ENCODE data around the gene AAR2. TPM values are rescaled to one million over a fixed set of nuclear protein-coding genes. Genes with fewer than 3 reads are reported as not detected.

AAR2 gene, protein sequence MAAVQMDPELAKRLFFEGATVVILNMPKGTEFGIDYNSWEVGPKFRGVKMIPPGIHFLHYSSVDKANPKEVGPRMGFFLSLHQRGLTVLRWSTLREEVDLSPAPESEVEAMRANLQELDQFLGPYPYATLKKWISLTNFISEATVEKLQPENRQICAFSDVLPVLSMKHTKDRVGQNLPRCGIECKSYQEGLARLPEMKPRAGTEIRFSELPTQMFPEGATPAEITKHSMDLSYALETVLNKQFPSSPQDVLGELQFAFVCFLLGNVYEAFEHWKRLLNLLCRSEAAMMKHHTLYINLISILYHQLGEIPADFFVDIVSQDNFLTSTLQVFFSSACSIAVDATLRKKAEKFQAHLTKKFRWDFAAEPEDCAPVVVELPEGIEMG
- total RNA-seq (2012; rRNA removed): 21.3 and 26.9 TPM in 2 replicates

- H3K4me1 ChIP-seq (ENCODE audit: control insufficient read depth, insufficient read depth, low read length): peaks cover 10% of the 10 kb centered on the region
- H3K4me3 ChIP-seq (ENCODE audit: low read length): peak within 1 kb of the TSS; percentile 84
- no peaks in the 10 kb centered on the region for H3K9me3 ChIP-seq (replicated peaks; ENCODE audit: low read length)
- H3K27me3 ChIP-seq (ENCODE audit: control insufficient read depth, insufficient read depth, low read length): no peaks in the 10 kb centered on the region
- H3K36me3 ChIP-seq (ENCODE audit: insufficient read depth, low read length): peaks cover 16% of the 10 kb centered on the region
- H3K4me2 ChIP-seq (ENCODE audit: low read length): peak within 1 kb of the TSS; percentile 87
- peak within 1 kb of the TSS; percentile 93 for H3K9ac ChIP-seq (ENCODE audit: low read depth, low read length)
Observed at GRCh38 chr20:36235892-36236785, at the start of gene AAR2. TSS of gene AAR2 (plus strand) at chr20:36236478. CDS start at chr20:36239869, 3,391 bp downstream.

DNA sequence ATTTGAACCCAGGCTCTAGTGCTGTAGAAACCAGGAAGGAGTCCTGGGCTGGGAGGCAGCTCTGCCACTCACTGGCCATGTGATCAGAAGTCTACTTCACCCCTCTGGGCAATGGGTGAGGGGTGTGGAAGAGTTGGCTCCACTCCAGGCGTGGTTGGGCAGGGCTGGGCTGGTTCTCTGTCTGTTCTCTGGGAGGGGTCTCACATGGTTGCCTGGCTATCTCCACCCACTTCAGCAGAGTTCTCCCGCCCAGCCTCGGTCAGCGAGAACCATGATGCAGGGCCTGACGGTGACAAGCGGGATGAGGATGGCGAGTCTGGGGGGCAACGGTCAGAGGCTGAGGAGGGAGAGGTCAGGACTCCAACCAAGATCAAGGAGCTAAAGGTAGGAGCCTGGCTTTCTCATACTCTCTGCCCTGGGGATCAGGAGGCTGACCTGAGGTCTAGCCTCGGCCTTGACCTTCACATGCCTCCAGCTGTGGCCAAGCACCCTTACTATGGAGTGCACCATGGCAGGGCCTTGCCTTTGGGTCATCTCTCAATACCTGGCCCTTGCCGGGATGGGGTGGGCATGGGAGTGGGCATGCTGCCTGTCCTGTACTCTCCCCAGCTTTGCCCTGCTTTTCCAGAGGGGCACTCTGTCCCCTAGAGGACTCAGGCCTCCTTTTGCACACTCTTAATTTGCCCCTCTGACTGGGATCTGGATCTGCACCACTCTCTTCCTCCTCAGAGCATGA is 42.1 kb upstream of the AAR2 start:
- H3K27me3 ChIP-seq (ENCODE audit: control insufficient read depth, insufficient read depth, low read length): no peaks in the 10 kb centered on the region
- H3K36me3 ChIP-seq (ENCODE audit: insufficient read depth, low read length): peaks cover 31% of the 10 kb centered on the region
- no peak overlapping the region for H3K4me2 ChIP-seq (ENCODE audit: low read length)
- H3K9ac ChIP-seq (ENCODE audit: low read depth, low read length): no peak overlapping the region
- H3K4me3 ChIP-seq (ENCODE audit: low read length): no peak overlapping the region
- H3K4me1 ChIP-seq (ENCODE audit: control insufficient read depth, insufficient read depth, low read length): no peaks in the 10 kb centered on the region
- no peaks in the 10 kb centered on the region for H3K9me3 ChIP-seq (replicated peaks; ENCODE audit: low read length)

DNA sequence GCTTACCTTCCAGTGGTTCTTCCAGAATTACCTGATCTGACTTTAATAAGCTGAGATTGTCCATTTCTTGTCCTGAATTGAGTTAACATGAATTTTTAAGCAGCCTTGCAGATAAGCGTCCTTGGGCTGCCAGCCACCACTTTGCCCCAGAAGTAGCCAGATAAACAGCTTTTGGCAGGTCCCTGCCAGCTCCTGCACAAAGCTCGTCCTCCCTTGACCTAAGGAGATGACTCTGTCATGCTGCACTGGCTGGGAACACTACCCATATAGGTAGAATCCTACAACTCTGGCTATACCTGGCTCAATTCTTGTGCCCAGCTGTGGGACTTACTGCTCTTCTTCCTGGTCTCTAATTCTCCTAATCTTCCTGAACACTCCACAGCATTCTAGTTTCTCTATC is 39.6 kb upstream of the AAR2 start:
- Histone ChIP-seq H3K9ac (ENCODE audit: low read depth, low read length) (no peak overlapping the region), H3K4me2 (ENCODE audit: low read length) (no peak overlapping the region), H3K4me3 (ENCODE audit: low read length) (no peak overlapping the region), H3K4me1 (ENCODE audit: control insufficient read depth, insufficient read depth, low read length) (no peaks in the 10 kb centered on the region), H3K9me3 (replicated peaks; ENCODE audit: low read length) (no peaks in the 10 kb centered on the region), H3K27me3 (ENCODE audit: control insufficient read depth, insufficient read depth, low read length) (no peaks in the 10 kb centered on the region), H3K36me3 (ENCODE audit: insufficient read depth, low read length) (peaks cover 17% of the 10 kb centered on the region)

- H3K4me1 ChIP-seq (ENCODE audit: control insufficient read depth, insufficient read depth, low read length): no peaks in the 10 kb centered on the region
- H3K9ac ChIP-seq (ENCODE audit: low read depth, low read length): no peak overlapping the region
- no peaks in the 10 kb centered on the region for H3K27me3 ChIP-seq (ENCODE audit: control insufficient read depth, insufficient read depth, low read length)
- H3K4me3 ChIP-seq (ENCODE audit: low read length): no peak overlapping the region
- H3K36me3 ChIP-seq (ENCODE audit: insufficient read depth, low read length): peaks cover 16% of the 10 kb centered on the region
- H3K9me3 ChIP-seq (replicated peaks; ENCODE audit: low read length): no peaks in the 10 kb centered on the region
- no peak overlapping the region for H3K4me2 ChIP-seq (ENCODE audit: low read length)
Observed at GRCh38 chr20:36197271-36197670, 39.0 kb upstream of the AAR2 start.

- Histone ChIP-seq H3K4me1 (ENCODE audit: control insufficient read depth, insufficient read depth, low read length) (no peaks in the 10 kb centered on the region), H3K4me2 (ENCODE audit: low read length) (no peak overlapping the region), H3K9ac (ENCODE audit: low read depth, low read length) (no peak overlapping the region), H3K27me3 (ENCODE audit: control insufficient read depth, insufficient read depth, low read length) (no peaks in the 10 kb centered on the region), H3K4me3 (ENCODE audit: low read length) (no peak overlapping the region), H3K9me3 (replicated peaks; ENCODE audit: low read length) (no peaks in the 10 kb centered on the region), H3K36me3 (ENCODE audit: insufficient read depth, low read length) (peaks cover 13% of the 10 kb centered on the region)
Observed at GRCh38 chr20:36199345-36200257, 36.7 kb upstream of the AAR2 start.

- H3K4me1 ChIP-seq (ENCODE audit: control insufficient read depth, insufficient read depth, low read length): no peaks in the 10 kb centered on the region
- no peak overlapping the region for H3K4me3 ChIP-seq (ENCODE audit: low read length)
- H3K9me3 ChIP-seq (replicated peaks; ENCODE audit: low read length): no peaks in the 10 kb centered on the region
- peaks cover 8% of the 10 kb centered on the region for H3K36me3 ChIP-seq (ENCODE audit: insufficient read depth, low read length)
- no peaks in the 10 kb centered on the region for H3K27me3 ChIP-seq (ENCODE audit: control insufficient read depth, insufficient read depth, low read length)
- H3K9ac ChIP-seq (ENCODE audit: low read depth, low read length): no peak overlapping the region
- no peak overlapping the region for H3K4me2 ChIP-seq (ENCODE audit: low read length)
Observed at GRCh38 chr20:36200451-36200850, 35.8 kb upstream of the AAR2 start.

- no peaks in the 10 kb centered on the region for H3K9me3 ChIP-seq (replicated peaks; ENCODE audit: low read length)
- no peaks in the 10 kb centered on the region for H3K4me1 ChIP-seq (ENCODE audit: control insufficient read depth, insufficient read depth, low read length)
- no peak overlapping the region for H3K9ac ChIP-seq (ENCODE audit: low read depth, low read length)
- peaks cover 8% of the 10 kb centered on the region for H3K36me3 ChIP-seq (ENCODE audit: insufficient read depth, low read length)
- H3K4me3 ChIP-seq (ENCODE audit: low read length): no peak overlapping the region
- no peaks in the 10 kb centered on the region for H3K27me3 ChIP-seq (ENCODE audit: control insufficient read depth, insufficient read depth, low read length)
- H3K4me2 ChIP-seq (ENCODE audit: low read length): no peak overlapping the region
Observed at GRCh38 chr20:36201198-36201597, 35.1 kb upstream of the AAR2 start.

DNA sequence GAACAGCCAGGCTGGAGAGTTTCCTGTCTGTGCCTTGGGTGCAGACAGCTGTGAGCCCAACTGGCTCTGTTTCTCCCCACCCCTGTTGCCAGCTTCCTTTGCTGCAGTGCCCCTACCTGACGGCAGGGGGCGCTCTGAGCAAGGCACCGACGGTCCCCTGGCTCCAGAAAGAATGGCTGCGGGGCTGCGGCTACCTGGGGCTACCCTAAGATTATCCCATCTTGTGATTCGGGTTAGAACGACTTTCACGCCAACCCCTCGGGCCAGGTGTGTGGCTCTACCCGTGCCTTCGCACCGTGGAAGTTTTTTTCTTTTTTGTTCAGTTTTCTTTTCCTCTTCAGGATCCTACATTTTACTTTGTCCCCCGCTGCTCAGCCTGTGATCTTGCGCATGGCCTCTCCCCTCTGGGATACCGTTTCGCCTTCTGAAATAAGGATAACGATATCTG is 33.4 kb upstream of the AAR2 start:
- Histone ChIP-seq H3K9ac (ENCODE audit: low read depth, low read length) (no peak overlapping the region), H3K4me2 (ENCODE audit: low read length) (no peak overlapping the region), H3K36me3 (ENCODE audit: insufficient read depth, low read length) (no peaks in the 10 kb centered on the region), H3K9me3 (replicated peaks; ENCODE audit: low read length) (no peaks in the 10 kb centered on the region), H3K4me3 (ENCODE audit: low read length) (no peak overlapping the region), H3K4me1 (ENCODE audit: control insufficient read depth, insufficient read depth, low read length) (no peaks in the 10 kb centered on the region), H3K27me3 (ENCODE audit: control insufficient read depth, insufficient read depth, low read length) (no peaks in the 10 kb centered on the region)

DNA sequence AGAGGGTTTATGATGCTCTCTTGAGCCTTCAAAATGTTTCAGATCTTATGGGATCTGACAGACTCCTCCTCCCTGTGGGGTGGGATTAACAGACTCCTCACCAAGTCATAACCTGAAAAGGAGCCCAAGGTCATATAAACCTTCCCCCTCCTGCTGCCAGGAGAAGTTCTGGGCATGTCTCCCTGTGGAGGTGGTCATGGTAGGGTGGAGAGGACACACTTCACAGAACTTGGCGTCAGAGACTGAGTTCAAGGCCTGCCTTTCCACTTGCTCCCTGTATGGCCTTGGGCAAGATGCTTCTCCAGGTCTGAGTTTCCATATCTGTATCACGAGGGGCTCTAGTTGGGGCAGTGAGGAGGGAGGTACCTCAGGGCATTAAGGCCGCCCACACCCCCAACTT is 32.4 kb upstream of the AAR2 start:
- Histone ChIP-seq H3K9ac (ENCODE audit: low read depth, low read length) (no peak overlapping the region), H3K27me3 (ENCODE audit: control insufficient read depth, insufficient read depth, low read length) (no peaks in the 10 kb centered on the region), H3K4me3 (ENCODE audit: low read length) (no peak overlapping the region), H3K36me3 (ENCODE audit: insufficient read depth, low read length) (peaks cover 1% of the 10 kb centered on the region), H3K4me1 (ENCODE audit: control insufficient read depth, insufficient read depth, low read length) (no peaks in the 10 kb centered on the region), H3K4me2 (ENCODE audit: low read length) (no peak overlapping the region), H3K9me3 (replicated peaks; ENCODE audit: low read length) (no peaks in the 10 kb centered on the region)

DNA sequence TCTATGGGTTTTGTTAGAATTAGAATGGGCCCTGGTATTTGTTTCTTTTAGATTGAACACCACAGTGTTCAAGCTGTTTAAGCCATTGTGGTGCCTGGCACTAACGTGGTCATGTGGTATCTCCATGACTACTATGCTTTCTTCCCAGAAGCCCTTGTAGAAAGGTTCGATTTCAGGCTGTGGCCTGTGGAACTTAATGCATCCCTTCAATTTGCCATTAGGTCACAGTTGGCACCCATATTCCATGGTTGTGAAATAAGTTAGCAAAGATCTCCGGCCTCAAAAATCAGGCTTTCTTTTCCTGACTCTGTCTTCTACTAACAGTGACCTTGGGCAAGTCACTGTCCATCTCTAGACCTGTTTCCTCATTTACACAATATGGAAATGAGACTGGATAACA is 31.3 kb upstream of the AAR2 start:
- Histone ChIP-seq H3K4me1 (ENCODE audit: control insufficient read depth, insufficient read depth, low read length) (no peaks in the 10 kb centered on the region), H3K27me3 (ENCODE audit: control insufficient read depth, insufficient read depth, low read length) (no peaks in the 10 kb centered on the region), H3K9me3 (replicated peaks; ENCODE audit: low read length) (no peaks in the 10 kb centered on the region), H3K4me2 (ENCODE audit: low read length) (no peak overlapping the region), H3K9ac (ENCODE audit: low read depth, low read length) (no peak overlapping the region), H3K36me3 (ENCODE audit: insufficient read depth, low read length) (peaks cover 7% of the 10 kb centered on the region), H3K4me3 (ENCODE audit: low read length) (no peak overlapping the region)

Measured in skeletal muscle satellite cell (primary cell).